NCI-H2171 (cell line): Measurements from ENCODE around the gene KDSR.
"Not testable (repeated sequence)": the region's sequence is repeated elsewhere in the genome, so short reads cannot be mapped to it uniquely, and the experiment has no call there.

Source experiments
- DNase-seq: peaks from one replicate; lab custom pipeline; 2025; lab: John Stamatoyannopoulos, UW

Gene KDSR

DNA sequence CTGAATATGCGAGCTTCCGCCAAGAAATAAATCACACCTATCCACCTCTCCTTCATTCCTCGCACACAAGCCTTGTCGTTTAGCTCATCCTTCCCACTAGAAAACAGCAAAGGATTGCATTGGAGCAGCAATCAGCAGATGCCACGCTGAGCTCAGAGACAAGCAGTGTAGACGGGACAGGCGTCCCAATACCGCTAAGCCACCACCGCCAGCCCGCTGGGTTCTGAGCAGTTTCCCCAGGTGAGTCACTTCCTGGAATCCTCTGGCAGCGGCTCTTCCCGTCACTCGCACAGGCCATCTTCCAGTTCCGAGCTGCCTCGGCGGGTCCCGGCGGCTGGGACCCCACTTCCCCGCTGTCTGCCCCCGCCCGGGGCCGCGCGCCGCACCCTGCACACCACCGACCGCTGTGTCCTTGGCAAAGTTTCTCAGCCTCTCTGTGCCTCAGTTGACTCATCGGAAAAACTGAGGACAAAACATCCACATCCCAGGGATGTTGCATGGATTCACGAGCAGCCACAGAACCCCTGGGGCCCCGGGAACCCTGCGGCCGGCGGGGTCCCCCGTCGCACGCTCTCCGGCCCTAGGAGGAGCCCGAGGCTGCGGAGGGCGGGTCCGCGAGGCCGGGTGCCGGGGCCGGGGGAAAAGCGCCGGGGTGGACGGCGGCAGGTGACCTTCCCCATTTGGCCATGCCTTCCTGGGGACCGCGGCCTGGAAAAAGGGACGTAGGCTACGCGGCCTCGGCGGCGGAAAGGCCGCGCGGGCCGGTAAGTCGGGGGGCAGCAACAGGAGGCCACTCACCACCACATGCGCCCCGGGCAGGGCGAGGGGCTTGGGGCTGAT lies 573 bp downstream of the KDSR start:
- DNase-seq = peak; percentile 27

DNA sequence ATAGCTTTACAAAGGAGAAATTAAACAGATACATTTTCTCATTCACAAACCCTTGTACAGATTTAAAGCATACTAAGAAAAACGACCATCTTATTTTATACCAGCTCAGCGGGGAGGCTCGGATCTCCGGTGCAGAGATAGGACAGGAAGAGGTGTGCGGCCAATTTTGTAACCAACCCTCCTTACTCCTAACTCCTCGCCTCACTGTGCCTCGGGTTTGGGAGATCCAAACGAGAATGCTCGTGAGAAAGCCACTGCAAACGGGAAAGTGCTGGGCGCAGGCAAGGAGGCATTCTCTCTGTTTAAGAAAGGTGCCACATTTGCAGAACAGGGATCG lies 1.2 kb downstream of the KDSR start:
- DNase-seq = no peak

DNA sequence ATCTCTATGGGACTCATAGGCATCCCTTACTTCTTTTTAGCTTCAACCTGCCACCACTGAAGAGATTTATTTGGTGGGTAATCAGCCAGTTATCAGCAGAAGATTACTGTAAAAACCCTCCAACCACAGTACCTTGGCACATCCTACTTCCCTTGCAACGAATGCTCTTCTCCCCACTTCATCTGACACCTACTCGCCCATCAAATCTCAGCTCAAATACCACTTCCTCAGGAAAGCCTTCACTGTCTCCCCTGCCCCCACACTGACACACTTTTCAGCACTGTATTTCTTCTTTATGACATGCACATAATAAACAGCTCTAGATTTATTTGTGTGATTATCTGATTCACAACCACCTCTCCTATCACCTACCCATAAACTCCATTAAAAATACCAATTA lies 3.1 kb downstream of the KDSR start:
- no peak for DNase-seq

DNA sequence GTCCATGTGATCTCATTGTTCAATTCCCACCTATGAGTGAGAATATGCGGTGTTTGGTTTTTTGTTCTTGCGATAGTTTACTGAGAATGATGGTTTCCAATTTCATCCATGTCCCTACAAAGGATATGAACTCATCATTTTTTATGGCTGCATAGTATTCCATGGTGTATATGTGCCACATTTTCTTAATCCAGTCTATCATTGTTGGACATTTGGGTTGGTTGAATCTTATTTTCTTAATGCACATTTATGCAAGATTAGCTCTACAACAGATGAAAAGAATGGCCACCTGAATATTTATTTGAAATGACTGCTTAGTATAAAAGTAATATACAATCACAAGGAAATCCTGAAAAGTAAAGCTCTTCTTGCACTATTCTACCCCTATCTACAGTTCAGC lies 3.6 kb downstream of the KDSR start:
- DNase-seq = not testable (repeated sequence)

DNA sequence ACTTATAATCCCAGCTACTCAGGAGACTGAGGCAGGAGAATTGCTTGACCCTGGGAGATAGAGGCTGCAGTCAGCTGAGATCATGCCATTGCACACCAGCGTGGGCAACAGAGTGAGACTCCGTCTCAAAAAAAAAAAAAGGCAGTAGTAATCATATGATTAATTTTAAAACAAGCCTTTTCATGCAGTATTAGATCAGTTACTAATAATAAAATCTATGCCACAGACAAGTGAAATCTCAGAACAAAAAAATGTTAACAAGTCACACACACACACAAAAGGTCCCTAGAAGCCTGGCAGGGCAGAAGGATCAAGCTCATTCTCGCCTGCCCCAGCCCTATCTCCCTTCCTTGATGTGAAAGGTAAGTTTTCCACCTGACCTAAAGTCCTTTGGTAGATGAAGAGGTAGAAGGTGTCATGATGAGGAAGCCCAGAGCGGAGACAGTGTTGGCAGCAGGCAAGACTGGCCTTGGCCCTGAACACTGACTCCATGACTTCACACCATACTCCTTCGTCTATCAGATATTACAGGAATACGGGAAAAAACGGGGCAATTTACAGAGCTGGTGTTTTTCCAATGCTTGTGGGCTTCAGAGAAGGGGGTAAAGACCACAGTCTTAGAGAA lies 10.6 kb downstream of the KDSR start:
- no peak for DNase-seq

DNA sequence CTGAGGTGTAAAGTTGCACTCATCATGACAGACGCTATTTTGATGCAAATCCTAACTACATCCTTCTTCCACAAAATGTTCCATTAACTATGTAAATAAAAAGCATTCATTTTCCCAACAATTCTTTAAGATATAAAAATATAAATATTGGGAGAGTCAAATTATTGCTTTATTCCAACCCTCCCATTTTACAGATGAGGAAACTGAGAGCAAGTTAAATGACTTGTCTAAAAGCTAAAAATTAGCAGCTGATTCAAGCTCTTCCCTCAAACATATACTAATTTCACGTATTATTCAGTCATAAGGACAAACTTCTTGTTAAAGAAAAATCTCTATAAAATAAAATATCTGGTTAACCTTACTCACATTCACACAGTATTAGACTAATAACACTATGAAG lies 16.8 kb downstream of the KDSR start:
- no peak for DNase-seq

DNA sequence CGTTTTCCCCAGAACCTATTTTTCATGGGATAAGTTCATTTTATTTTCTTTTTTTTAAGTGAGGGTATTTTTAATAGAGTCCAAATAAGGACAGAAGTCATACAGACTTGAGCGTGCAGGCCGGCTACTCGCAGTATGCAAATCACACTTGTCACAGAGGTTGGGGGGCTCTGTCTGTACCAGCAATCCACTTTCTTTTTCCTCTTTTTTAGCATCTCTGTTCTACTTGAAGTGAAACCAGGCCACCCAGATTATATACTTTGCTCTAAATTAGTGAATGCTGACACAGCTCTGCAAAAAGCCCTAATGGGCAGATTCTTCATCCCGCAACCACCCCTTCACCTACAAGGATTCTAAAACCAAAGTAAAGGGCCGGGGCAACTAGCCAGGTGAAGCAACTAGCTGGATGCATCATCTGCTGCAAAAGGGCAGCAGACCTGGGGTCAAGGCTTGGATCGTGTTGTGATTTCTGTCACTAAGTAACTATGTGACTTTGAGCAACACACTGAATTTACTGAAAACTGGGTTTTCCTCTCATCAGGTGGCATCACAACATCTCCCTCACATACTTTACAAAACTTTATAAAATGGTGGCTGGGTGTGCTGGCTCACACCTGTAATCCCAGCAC lies 18.4 kb downstream of the KDSR start:
- no peak for DNase-seq

DNA sequence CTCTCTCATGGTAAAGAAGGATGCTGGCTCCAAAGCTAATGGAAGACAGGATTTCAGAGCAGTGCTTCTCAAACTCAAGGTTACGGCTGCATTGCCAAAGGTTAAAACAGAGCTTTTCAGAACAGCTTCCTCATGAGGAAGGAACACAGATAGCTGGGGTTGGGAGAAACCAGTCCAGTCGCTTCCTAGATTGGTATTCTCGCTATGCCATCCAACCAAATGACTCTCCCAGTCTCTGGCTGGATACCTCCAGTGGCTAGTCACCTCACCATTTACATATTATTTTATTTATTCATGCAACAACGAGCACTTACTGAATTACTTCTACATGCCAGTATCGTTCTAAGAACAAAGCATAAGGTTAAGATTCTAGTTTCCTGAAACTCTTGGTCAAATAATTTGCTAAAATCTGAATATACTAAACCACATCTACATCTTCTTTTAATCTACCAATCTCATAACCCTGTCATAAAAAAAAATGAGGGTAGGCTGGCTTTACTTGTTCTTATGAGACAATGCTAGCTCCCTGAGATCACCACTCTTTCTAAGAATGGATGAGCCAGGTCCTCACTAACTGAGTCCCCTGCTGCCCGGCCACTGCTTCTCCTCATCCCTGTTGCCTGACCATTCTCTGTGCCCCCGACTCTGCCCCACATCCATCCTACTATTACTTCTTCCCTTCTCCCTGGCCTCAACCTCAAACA lies 20.4 kb downstream of the KDSR start:
- DNase-seq = no peak

DNA sequence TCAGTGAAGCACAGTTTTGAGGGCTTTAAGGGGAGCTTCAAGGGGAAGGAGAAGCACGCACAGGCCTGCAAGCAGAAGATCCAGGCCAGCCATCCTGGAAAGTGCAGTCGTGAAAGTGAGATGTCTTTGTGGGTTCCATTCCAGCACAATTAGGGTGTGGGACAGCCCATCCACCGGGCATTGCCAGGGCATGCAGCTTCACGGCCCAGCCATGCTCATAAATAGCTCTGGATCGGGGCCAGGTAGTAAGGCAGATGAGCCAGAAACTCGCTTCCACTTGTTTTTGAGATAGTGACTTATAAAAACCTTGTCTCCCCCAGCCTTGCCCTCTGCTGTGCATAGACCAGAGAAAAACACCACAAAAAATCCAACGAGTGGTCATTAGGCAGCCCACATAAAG lies 21.0 kb downstream of the KDSR start:
- DNase-seq = no peak

DNA sequence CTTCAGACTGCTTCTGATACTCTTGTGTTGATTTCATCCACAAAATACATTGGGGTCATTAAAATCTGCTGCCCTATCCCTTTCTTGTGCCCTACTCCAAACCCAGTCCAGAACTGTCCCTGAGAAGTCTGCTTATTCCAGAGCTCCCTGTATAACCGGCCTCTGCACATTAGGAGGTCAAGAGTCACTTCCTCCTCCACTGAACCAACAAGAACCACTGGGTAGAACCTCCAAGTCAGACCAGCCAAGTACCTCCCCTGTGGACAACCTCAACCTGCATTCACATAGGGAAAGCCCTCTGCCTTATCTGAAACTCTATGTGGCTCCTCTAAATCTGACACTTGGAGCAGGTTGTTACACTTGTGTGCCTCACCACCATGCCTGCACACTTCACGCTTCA lies 22.1 kb downstream of the KDSR start:
- DNase-seq = no peak

DNA sequence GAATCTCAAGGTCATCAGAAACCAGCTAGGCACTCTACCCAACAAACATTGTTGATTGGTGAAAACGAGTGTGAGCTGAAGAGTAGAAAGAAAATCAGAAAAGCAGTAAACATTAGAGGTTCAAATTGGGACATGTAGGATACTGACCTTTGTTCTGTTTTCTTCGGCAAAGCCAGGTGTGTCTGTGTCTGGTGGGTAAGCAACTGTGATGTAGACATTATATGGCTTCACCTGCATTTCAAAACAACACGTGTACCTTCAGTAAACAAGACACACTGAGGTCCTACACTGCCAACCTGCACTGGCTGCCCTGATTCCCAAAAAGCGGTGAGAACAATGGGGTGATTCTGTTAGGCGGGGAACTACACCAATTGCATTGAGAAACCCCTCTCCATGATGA lies 22.7 kb downstream of the KDSR start:
- no peak for DNase-seq

DNA sequence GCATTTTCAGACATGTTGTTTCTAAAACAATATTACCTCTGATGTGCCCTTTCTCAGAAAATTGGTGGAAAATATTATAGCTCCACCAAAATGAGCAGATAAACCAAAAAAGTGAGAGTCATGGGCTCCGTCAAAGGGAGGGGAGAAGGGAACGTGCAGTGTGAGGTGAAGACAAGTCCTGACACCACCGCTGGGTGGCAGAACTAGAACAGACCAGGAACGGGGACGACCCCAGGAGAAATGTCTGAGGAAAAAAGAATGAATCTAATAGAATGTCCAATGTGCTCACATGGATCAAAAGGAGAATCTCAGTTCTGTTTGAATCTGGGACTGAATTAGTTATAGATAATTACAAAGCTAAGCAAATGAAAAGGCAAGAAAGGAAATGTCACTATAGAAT lies 24.8 kb downstream of the KDSR start:
- no peak for DNase-seq

DNA sequence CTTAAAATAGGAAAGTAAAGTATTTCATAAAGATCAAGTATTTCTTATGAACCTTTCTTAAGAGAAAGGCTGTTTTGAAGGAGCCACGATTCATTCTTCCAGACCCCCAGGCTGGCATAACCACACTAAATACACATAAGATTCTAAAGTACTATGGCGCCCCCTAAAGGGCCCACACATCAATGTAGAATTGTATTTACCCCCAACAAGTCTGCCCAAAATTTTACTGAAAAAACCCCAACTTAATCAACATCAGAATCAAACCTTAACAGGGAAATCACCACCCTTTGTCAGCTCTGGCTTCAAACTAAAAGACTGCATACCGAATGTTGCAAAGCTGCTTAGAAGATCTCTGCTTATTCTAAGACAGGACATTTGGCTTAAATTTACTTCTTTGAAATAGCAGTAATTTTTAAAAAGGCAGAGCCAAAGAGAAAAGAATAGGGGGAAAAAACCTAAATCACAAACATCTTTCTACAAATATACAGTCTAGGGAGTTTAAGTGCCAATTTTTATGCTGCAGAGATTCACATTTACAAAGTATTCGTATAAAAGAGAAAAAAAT lies 27.0 kb downstream of the KDSR start:
- DNase-seq = peak; percentile 42

DNA sequence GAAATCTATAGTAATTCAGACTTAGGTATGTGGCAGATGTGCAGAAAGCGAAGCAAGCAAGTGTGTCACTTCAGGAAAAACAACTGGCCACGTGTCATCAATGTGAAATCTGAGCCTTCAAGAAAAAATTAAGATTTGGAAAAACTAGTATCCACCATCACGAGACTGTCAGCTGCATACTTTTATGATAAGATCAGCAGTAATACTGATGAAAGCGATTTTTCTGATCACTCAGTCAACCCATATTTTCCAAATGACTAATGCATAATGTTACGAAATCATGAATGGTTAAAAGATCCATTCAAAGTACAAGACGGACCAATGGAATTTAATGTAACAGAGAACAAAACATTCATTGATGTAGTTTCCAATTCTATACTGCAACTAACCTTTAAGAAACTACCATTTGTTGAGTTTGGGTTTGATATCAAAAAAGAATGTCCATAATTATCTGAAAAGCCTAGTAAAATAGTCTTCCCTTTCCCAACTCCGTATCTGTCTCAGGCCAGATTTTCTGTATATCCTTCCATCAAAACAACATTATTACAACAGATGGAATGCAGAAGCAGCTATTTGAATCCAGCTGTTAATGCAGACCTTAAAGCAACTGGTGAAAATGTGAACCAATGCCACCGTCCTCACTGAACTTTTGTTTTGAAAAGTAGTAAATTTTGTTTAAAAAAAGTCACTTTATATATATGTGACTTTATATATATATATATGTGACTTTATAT lies 30.5 kb downstream of the KDSR start:
- DNase-seq = no peak

DNA sequence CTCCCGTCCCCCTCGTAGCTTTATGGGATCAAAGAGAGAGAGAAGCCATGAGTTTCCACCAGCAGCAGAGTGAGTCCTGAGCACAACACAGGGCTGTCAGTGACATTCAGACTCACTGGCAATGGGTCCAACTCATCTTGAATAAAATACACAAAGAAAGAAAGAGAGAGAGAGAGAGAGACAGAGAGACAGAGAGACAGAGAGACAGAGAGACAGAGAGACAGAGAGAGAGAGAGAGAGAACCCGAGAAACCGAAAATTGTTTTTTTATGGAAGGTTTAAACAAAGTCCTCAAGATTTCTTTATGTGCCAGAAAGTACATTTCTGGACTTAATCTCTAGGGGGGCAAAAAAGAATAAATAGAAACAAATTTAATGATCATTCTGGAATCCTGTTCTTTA lies 35.9 kb downstream of the KDSR start:
- no peak for DNase-seq

DNA sequence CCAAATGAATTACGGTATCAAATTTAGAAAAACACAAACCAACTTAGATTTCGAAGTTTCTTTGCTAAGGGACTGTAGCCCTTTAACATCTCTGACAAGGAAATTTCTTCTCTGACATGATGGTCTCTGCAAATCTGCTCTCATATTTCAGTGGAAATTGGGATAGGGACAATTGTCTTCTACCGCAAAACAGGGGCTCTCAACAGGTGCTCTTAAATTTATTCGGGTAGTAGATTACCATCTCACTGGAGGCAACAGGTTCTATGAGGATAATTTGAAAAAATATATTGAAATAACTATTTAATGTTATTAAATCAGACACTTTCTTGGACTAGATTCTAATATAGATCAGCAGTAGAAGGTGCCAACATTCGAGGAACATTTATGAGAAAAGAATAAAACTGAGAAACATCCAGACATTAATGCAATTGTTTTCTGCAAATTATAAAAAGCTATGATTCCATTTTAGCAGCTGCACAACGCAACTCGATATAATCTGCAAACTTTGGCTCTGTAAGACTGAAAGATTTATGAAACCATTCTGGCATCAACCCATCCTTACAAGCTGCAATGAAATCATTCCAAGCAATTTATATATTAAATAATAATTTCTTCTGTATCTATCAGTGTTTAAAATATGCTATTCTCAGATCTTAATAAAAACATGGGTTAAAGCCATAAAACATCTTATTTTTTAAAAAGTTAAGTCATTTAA lies 37.4 kb downstream of the KDSR start:
- DNase-seq = no peak

DNA sequence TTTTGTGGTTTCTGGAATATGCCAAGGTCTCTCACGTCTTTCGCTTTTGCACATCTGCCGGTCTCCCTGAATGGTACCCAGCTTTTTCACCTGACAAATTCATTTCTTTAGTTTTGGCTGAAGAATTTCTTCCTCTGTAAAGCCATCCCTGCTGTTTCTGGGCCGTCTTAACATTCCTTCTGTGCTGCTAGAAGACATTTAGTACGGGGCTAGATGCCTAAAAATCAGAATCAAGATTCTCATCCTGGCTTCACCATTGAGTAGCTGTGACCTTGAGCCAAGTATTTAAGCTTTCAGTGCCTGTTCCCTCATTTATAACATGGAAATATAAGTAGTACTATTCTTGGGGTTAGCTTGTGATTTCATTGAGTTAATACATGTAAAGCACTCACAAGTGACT lies 41.0 kb downstream of the KDSR start:
- DNase-seq = no peak

DNA sequence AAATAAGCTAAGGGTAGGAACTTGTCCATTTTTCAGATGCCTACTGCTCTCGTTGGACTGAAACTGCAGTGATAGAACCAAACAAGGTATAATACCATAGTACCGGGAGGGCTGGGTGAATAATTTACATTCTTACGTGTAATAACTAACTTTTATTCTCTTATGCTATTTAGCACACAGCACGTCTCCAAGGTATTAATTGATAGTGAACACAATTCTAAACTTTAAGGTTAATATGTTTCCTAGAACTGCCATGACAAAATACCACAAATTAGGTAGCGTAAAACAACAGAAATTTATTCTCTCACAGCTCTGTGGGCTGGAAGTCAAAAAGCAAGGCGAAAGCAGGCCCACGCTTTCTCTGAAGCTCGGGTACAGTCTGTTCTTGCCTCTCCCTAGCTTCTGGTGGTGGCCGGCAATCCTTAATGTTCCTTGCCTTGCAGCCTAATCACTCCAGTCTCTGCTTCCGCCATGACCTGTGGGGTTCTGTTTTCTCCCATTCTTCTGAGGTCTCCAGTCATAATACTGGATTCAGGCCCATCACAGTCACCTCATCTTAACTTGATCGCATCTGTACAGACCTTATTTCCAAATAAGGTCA lies 41.8 kb downstream of the KDSR start:
- no peak for DNase-seq

DNA sequence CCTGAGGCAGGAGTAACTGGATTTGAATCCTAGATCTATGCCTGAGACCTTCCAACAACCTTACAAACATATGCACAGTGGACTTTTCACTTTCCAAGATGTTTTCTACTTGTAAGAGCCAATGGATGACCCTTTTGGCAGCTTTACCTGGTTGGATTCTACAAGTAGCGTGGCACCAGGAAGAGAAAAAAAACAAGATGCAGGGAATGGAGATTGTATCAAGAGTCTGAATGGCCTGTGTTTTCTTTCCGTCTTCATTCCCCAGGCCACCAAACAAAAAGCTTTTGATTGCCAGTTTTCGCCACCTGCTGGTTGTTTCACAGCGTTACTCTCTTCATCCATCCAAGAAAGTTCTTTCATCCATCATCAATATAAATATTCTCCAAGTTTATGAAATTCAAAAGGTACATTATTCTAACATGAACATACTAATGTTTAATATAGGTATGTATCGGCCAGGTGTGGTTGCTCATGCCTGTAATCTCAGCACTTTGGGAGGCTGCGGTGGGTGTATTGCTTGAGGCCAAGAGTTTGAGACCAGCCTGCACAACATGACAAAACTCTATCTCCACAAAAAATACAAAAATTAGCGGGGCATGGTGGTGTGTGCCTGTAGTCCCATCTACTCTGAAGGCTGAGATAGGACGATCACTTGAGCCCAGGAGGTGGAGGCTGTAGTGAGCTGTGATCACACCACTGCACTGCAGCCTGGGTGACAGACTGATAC lies 43.9 kb downstream of the KDSR start:
- DNase-seq = peak; percentile 66

DNA sequence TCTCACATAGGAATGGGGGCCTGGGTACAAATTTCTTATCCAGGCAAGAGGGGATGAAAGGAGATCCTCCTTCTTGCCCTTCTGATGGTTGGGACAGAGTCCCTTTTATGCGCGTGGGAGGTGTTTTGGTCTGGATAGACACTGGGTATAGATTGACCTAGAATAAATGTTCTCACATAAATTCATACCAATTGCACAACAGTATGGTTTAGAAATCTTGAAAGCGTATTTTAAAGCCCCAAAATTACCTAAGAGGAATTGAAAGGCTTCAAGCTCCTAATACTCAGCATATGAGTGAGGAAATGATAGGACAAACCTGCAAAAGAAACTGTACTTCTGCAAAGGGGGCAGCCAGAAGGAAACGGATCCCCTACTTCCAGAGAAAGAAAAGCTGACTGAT lies 44.8 kb downstream of the KDSR start:
- no peak for DNase-seq
